ENCODE results near the gene PLOD2. TPM values are rescaled to one million over a fixed set of nuclear protein-coding genes. Genes with fewer than 3 reads are reported as not detected.

The PLOD2 gene
- total RNA-seq, 3 donors from 2014 or later = 92.9 to 113 (median 101) TPM

DNA sequence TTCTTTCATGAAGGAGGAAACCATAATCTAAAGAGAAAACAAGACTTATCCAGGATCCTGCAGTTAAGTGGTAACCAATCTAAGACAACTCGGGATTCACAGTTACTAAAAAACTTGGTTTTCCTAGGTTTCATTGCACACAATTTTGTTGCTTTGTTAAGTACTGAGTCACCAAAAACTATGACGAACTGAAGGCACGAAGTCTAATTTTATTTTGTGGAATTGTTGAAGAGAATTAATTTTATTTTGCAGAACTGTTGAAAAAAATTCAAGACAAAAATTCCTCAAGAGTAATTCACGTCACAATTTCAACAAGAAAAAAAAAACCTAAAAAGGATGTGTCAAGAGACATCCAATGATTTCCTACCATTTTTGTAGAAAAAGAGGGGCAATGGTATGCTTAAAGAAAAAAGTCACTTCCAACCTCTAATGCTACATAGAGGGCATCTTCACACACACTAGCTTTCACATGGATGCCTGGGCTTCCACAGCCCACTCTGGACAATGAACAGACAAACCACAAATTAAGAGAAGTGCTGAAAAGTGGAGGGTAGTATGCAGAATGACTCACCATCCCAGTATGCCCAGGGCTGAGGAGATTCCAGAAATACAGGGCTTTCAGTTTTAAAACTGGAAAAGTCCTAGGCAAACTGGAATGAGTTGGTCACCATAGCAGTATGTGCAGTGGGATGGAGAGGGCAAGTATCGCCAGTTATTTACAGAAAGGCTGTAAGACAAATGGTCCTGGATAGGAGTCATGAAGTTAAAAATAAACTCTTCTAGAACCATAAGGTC lies 29.2 kb downstream of the PLOD2 start:
- no peak for ATAC-seq
- no peak overlapping the region for H3K4me3 ChIP-seq
- TF ChIP-seq CTCF (IDR thresholded peaks at IDR 0.05) = no peak
- H3K36me3 ChIP-seq (ENCODE audit: low read depth) = no peaks in the 10 kb centered on the region
- DNase-seq = no peak
- intact Hi-C loops (cut with DNase I, micrococcal nuclease) = no loop called here
- no peaks in the 10 kb centered on the region for H3K9me3 ChIP-seq
- no peaks in the 10 kb centered on the region for H3K4me1 ChIP-seq (ENCODE audit: low read depth)

- no peak for DNase-seq
- TF ChIP-seq CTCF (IDR thresholded peaks at IDR 0.05) = no peak
- ATAC-seq = no peak
- Histone ChIP-seq H3K9me3 (no peaks in the 10 kb centered on the region), H3K4me3 (no peak overlapping the region), H3K4me1 (ENCODE audit: low read depth) (no peaks in the 10 kb centered on the region), H3K36me3 (ENCODE audit: low read depth) (no peaks in the 10 kb centered on the region)
- intact Hi-C loops (cut with DNase I, micrococcal nuclease) = no loop called here
Observed at GRCh38 chr3:146130881-146131371, 30.1 kb downstream of the PLOD2 start.

DNA sequence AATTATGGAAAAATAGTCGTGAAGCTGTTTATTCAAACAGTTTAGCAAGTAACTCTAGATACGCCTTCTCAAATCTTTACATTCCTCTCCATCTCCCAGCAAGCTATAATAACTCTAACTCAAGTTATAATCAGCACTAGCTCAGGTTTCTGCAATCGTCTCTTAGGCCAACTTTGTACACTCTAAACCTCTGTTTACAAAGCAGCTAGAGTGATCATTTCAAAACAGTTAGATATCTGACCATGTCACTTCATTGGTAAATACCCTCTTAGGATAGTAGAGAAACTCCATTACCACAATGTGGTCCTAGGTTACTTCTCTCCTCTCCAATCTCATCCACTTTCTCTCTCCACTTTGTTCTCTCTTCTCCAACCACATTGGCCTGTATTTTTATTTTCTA lies 31.2 kb downstream of the PLOD2 start:
- Histone ChIP-seq H3K4me1 (ENCODE audit: low read depth) (no peaks in the 10 kb centered on the region), H3K9me3 (no peaks in the 10 kb centered on the region)
- intact Hi-C loops (cut with DNase I, micrococcal nuclease) = no loop called here

GRCh38 chr3:146128939-146129338 lies 32.0 kb downstream of the PLOD2 start:
- DNase-seq = no peak
- intact Hi-C loops (cut with DNase I, micrococcal nuclease) = no loop called here
- no peaks in the 10 kb centered on the region for H3K4me1 ChIP-seq (ENCODE audit: low read depth)
- no peak overlapping the region for H3K4me3 ChIP-seq
- no peaks in the 10 kb centered on the region for H3K9me3 ChIP-seq
- no peaks in the 10 kb centered on the region for H3K36me3 ChIP-seq (ENCODE audit: low read depth)
- TF ChIP-seq CTCF (IDR thresholded peaks at IDR 0.05) = no peak
- ATAC-seq = no peak

More for the DNA sequence above, 31.2 kb downstream of the PLOD2 start:
- H3K36me3 ChIP-seq (ENCODE audit: low read depth) = no peaks in the 10 kb centered on the region
- no peak for TF ChIP-seq CTCF (IDR thresholded peaks at IDR 0.05)
- ATAC-seq (no peak), DNase-seq (no peak)
- H3K4me3 ChIP-seq = no peak overlapping the region

GRCh38 chr3:146128179-146128578 lies 32.8 kb downstream of the PLOD2 start:
- DNase-seq (no peak), ATAC-seq (no peak)
- Histone ChIP-seq H3K36me3 (ENCODE audit: low read depth) (no peaks in the 10 kb centered on the region), H3K4me1 (ENCODE audit: low read depth) (no peaks in the 10 kb centered on the region), H3K9me3 (no peaks in the 10 kb centered on the region), H3K4me3 (no peak overlapping the region)
- intact Hi-C loops (cut with DNase I, micrococcal nuclease) = no loop called here
- no peak for TF ChIP-seq CTCF (IDR thresholded peaks at IDR 0.05)

All from mucosa of descending colon (tissue), 3 donors.